Measurements from ENCODE around the gene MFAP2.
"Not testable (repeated sequence)": the region's sequence is repeated elsewhere in the genome, so short reads cannot be mapped to it uniquely, and the experiment has no call there.

GRCh38 chr1:16945512-16945911 is 34.9 kb downstream of the MFAP2 start:
- not testable (repeated sequence) for TF ChIP-seq CTCF (conservative IDR thresholded peaks at IDR 0.05; ENCODE audit: low read depth, low read length); EZH2 (IDR thresholded peaks at IDR 0.05; ENCODE audit: borderline replicate concordance, low read depth, low read length, poor library complexity, severe bottlenecking)

Measured in A673 (cell line).